Measurements from ENCODE around the gene MSL2. TPM values are rescaled to one million over a fixed set of nuclear protein-coding genes. Genes with fewer than 3 reads are reported as not detected.
"Not testable (repeated sequence)": the region's sequence is repeated elsewhere in the genome, so short reads cannot be mapped to it uniquely, and the experiment has no call there.

The MSL2 gene
- polyA plus RNA-seq, 3 donors from 2014 or later: 25.9 to 39.0 (median 33.0) TPM

DNA sequence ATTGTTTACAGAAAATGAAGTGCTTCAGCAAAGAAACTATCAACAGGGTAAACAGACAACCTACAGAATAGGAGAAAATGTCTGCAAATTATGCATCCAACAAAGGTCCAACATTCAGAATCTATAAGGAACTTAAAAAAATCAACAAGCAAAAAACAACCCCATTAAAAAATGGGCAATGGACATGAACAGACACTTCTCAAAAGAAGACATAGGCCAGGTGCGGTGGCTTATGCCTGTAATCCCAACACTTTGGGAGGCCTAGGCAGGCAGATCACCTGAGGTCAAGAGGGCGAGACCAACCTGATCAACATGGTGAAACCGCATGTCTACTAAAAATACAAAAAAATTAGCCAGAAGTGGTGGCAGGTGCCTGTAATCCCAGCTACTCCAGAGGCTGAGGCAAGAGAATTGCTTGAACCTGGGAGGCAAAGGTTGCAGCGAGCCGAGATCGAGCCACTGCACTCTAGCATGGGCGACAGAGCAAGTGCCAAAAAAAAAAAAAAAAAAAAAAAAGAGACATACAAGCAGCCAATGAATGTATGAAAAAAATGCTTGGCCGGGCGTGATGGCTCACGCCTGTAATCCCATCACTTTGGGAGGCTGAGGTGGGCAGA is 2.4 kb upstream of the MSL2 start:
- Mint-ChIP-seq H3K36me3 (peaks cover 0 to 10% (median 0%) of the 10 kb centered on the region in 3 donors), H3K4me1 (peaks cover 27 to 30% of the 10 kb centered on the region in 2 donors), H3K27ac (peak overlapping the region in 2 of 6 donors; percentile 97 to 100), H3K27me3 (ENCODE audit: low read depth in 3 of 3) (peaks cover 32 to 38% (median 35%) of the 10 kb centered on the region in 3 donors)
- not testable (repeated sequence) for DNase-seq, H3K9me3 Mint-ChIP-seq, H3K4me3 Mint-ChIP-seq

DNA sequence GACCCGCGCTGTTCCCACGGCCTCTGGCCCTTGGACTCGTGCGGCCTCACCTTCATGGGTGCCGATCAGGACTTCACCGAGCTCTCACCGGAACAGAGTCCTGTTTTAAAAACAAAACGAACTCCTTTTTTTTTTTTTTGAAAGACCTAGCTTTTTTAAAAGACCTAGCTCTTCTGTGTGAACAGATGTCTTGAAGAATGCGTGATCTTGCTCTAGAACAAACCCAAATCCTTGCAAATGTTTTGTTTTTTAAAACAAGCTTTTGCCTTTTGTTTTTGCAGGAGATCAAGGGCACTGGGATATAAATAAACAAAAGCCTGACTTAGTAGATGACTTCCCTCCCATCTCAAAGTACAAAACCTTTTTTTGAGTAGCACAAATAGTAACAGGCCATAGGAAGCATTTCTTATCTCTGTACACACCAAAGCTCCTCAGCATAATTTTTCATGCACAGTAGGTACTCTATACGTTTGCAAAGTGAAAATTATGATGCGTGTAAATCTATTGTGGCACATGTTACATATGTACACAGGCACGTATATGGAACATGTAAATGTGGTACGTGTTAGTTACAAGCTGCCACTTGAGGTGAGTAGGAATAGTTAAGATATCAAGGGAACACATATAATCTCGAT is 1.1 kb upstream of the MSL2 start:
- Mint-ChIP-seq H3K36me3 (peaks cover 0 to 10% (median 0%) of the 10 kb centered on the region in 3 donors), H3K27ac (peak overlapping the region; percentile 95 to 100 (median 98)), H3K9me3 (peaks cover 0 to 2% (median 0%) of the 10 kb centered on the region in 6 donors), H3K4me1 (peaks cover 40 to 43% of the 10 kb centered on the region in 2 donors), H3K27me3 (ENCODE audit: low read depth in 3 of 3) (peaks cover 32 to 41% (median 40%) of the 10 kb centered on the region in 3 donors), H3K4me3 (peak overlapping the region; percentile 95 to 99 (median 97))
- DNase-seq: peak in 1 of 3 donors; percentile 22

DNA sequence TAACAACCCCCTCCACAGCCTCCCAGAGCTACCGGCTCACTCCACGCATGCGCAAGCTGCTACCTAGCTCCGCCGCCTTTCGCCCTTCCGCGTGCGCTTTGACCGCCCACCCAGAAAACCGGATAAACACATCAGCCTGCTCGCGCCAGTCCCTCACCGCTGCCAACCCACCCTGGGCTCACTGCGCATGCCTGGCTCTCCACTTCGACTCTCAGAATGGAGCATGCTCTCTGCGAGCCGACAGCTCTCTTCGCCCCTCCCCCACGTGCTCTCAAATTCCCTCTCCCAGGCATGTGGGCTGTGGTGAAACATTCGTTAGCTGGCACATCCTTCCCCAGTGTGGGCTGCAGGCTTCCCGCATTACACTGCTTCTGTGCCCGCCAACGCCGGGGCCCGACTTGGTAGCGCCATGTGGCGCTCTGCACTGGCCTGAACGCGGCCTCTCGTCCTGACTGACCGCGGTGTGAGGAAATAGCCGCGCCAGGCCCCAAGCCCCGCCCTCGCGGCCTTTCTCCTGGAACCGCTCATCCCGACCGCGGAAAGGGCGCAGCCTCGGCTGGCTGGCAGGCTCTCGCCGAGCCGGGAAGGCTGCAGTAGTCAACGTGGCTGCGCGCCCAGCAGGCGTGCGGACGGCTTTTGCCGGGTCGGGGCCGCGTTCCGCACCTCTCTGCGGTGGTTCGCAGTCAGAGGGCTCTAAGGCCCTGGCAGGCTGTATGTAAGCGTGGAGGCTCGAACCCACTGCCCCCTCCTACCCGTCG is 445 bp upstream of the MSL2 start:
- H3K27ac Mint-ChIP-seq: peak overlapping the region; percentile 95 to 100 (median 98)
- peak overlapping the region; percentile 95 to 99 (median 97) for H3K4me3 Mint-ChIP-seq
- peaks cover 0 to 2% (median 0%) of the 10 kb centered on the region in 6 donors for H3K9me3 Mint-ChIP-seq
- peak; percentile 98 for DNase-seq
- peaks cover 47 to 50% of the 10 kb centered on the region in 2 donors for H3K4me1 Mint-ChIP-seq
- H3K27me3 Mint-ChIP-seq (ENCODE audit: low read depth in 3 of 3): peaks cover 32 to 41% (median 40%) of the 10 kb centered on the region in 3 donors
- H3K36me3 Mint-ChIP-seq: peaks cover 0 to 10% (median 0%) of the 10 kb centered on the region in 3 donors

DNA sequence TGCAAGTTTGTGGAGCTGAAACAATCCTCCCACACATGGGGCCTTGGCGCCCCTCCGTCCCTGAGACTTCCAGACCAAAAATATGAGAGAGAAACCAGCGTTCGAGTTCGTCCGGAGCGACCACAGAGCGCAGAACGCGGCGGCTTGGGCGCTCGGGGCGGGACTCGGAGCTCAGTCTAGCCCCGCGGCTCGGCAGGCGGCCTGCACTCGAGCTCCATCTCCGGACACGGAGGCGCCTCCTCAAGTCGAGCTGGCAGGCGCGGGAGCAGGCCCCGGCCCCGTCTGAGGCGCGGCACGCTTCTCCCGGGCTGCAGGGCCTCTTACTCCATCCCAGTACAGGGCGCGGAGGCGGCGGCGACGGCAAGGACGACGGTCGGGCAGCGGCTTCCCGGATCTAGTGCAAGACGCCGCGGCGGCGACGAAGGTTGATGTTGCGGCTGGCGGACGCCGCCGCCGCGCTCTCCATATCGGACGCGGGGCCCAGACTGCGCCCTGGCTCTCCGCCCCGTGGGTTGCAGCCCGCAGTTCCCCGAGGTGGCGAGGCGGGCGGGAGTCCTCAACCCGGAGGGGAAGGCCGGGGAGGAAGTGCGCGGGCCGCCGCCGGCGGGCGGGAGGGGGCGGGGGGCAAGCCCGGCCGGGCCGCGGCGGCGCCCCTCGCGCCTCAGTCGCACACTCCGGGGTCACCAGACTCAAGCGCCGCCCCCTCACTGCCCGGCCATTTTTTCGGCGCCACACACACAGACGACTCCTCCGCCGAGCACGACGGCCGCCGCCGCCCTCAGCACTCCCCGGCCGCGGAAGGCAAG is 674 bp downstream of the MSL2 start:
- Mint-ChIP-seq H3K27me3 (ENCODE audit: low read depth in 3 of 3) (peaks cover 32 to 41% (median 40%) of the 10 kb centered on the region in 3 donors), H3K36me3 (peaks cover 0 to 10% (median 3%) of the 10 kb centered on the region in 3 donors), H3K4me1 (peaks cover 58 to 61% of the 10 kb centered on the region in 2 donors), H3K9me3 (peaks cover 0 to 2% (median 0%) of the 10 kb centered on the region in 6 donors), H3K4me3 (peak overlapping the region; percentile 95 to 99 (median 97)), H3K27ac (peak overlapping the region; percentile 97 to 100 (median 100))
- DNase-seq: peak; percentile 91

DNA sequence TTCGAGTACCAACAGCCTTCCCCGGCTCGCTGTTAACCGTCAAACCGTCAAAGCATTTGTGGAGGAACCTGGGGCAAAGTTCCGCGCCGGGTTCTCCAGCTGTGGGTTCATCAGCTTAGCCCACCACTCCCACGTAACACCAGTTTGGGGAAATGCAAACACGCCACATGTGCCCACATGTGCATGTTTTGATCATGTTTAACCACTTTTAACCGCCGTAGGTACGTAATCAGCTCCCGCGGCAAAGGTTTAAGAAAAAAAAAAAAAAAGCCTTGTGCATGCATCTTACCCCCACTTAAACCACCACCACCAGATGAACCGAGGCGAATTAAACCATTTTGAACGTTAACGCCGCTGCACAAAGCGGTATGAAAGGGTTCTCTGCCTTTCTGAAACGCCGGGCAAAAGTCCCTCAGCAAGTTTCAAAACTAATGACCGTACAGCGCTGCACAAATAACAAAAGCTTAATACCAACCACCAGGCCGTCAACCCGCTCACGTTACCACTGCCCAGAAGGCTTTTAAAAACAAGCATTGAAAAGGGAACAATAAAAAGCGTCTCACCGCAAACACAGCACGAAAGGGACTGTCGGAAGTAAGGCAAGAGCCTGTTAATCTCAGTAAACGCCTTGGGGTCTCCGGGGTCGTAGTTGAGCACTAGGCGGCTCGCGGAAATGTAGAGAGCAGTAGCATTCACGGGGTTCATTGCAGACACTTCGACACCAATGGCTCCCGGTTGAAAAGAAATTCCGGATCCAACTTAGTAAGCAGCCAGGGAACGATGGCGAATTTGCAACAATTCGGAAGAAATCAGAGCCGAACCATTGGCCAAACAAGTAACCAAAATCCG is 1.5 kb downstream of the MSL2 start:
- H3K9me3 Mint-ChIP-seq: peaks cover 0 to 2% (median 0%) of the 10 kb centered on the region in 6 donors
- H3K36me3 Mint-ChIP-seq: peaks cover 0 to 10% (median 3%) of the 10 kb centered on the region in 3 donors
- peak overlapping the region; percentile 95 to 99 (median 97) for H3K4me3 Mint-ChIP-seq
- peak overlapping the region; percentile 97 to 100 (median 100) for H3K27ac Mint-ChIP-seq
- H3K27me3 Mint-ChIP-seq (ENCODE audit: low read depth in 3 of 3): peaks cover 32 to 41% (median 40%) of the 10 kb centered on the region in 3 donors
- peak; percentile 85 to 88 (median 87) for DNase-seq
- H3K4me1 Mint-ChIP-seq: peaks cover 67 to 69% of the 10 kb centered on the region in 2 donors

DNA sequence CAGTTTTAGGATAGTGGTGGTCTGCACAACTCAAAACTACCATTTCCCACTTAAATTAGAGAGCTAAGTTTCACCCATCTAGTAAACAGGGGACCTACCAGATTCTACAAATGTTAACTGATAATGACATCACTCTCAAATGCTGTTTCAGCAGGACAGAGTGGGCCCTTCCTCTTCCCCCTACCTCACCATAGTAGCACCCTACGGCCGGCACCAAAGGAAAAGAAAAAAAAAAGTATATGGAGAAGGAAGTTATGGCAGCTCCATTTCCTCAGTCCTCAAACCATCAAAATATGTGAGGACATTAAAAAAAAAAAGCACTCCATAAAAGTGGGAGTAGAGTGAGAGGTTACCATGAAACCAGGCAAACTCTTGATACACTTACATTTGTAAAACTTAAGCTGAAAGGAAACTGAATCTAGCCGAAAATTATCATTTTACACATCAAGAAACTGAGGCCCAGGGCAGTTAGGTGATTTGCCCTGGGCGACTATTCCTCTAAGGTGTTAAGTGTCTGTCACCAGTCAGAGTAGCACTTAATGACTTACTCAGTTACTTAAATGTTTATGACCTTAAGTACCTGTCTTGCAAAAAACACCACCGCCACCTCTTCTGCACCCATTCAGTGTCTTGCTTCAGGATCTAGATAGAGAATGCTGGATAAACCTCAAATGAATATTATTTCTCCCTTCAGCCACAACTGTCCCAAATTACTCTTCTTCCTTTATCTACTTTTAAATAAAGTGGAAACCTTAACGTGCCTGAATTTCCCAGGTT is 2.7 kb downstream of the MSL2 start:
- Mint-ChIP-seq H3K36me3 (peaks cover 0 to 10% (median 3%) of the 10 kb centered on the region in 3 donors), H3K27ac (peak overlapping the region; percentile 97 to 100 (median 100)), H3K9me3 (peaks cover 0 to 2% (median 0%) of the 10 kb centered on the region in 6 donors), H3K27me3 (ENCODE audit: low read depth in 3 of 3) (peaks cover 32 to 41% (median 40%) of the 10 kb centered on the region in 3 donors), H3K4me3 (peak overlapping the region; percentile 95 to 99 (median 97)), H3K4me1 (peaks cover 78 to 81% of the 10 kb centered on the region in 2 donors)
- no peak for DNase-seq

DNA sequence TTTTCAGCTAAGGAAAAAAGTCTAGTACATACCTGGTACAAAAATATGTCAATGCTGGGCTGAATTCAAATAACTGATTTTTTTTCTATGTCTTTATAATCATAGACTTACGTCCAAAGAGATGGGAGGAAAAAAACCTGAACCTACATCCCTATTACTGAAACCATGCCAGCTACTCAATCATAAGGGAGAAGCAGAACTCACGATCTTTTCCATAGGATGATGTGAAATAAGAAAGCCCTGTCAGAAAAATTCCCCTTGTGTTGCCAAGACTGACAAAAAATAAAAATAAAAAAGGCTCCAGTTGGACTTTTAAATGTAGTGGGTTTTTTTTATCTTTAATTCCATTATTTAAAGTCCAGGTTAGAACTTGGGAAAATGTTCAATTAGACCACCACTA is 3.3 kb downstream of the MSL2 start:
- peaks cover 81 to 83% of the 10 kb centered on the region in 2 donors for H3K4me1 Mint-ChIP-seq
- peaks cover 32 to 41% (median 40%) of the 10 kb centered on the region in 3 donors for H3K27me3 Mint-ChIP-seq (ENCODE audit: low read depth in 3 of 3)
- peak overlapping the region; percentile 84 to 100 (median 100) for H3K27ac Mint-ChIP-seq
- peaks cover 0 to 10% (median 3%) of the 10 kb centered on the region in 3 donors for H3K36me3 Mint-ChIP-seq
- H3K4me3 Mint-ChIP-seq: peak overlapping the region; percentile 95 to 99 (median 97)
- DNase-seq: no peak
- H3K9me3 Mint-ChIP-seq: peaks cover 0 to 2% (median 0%) of the 10 kb centered on the region in 6 donors

DNA sequence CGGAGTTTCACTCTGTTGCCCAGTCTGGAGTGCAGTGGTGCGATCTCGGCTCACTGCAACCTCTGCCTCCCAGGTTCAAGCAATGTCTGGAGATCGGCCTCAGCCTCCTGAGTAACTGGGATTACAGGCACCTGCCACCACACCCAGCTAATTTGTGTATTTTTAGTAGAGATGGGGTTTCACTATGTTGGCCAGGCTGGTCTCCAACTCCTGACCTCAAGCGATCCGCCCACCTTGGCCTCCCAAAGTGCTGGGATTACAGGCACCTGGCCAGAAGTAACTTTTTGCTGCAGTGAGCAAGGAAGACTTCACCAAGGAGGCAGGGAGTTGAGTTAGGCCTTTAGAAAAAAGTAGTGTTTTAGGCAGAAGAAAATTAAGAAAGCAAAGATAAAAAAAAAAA is 3.9 kb downstream of the MSL2 start:
- H3K9me3 Mint-ChIP-seq, DNase-seq: not testable (repeated sequence)
- Mint-ChIP-seq H3K4me1 (peaks cover 82 to 83% of the 10 kb centered on the region in 2 donors), H3K27ac (peak overlapping the region; percentile 84 to 100 (median 100)), H3K36me3 (peaks cover 0 to 10% (median 3%) of the 10 kb centered on the region in 3 donors), H3K4me3 (peak overlapping the region; percentile 95 to 99 (median 97)), H3K27me3 (ENCODE audit: low read depth in 3 of 3) (peaks cover 29 to 40% (median 37%) of the 10 kb centered on the region in 3 donors)

DNA sequence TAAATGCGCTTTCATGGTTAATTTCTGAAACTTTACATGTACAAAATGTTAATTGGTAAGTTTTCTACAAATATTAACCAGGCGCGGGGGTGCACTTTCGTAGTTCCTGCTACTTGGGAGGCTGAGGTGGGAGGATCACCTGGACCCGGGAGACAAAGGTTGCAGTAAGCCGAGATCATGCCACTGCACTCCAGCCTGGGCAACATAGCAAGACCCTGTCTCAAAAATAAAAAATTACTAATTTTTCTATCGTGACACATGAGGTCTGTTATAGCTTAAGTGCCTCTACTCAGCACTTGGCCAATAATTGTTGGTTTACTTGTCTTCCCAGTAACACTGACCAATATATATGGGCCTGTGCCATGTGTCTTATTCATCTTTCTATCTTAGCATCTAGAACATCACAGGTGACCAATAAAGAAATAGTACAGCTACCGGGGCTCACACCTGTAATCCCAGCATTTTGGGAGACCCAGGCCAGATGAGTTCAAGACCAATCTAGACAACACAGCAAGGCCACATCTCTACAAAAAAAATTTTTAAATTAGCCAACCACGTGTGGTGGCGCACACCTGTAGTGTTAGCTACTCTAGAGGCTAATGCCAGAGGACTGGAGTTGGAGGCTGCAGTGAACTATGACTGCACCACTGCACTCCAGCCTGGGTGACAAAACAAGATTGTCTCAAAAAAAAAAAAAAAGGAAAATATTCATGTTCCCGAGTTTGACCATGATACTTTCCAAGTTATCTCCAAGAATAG is 6.1 kb downstream of the MSL2 start:
- Mint-ChIP-seq H3K9me3 (no peaks in the 10 kb centered on the region), H3K27me3 (ENCODE audit: low read depth in 3 of 3) (peaks cover 9 to 19% (median 17%) of the 10 kb centered on the region in 3 donors), H3K36me3 (peaks cover 0 to 9% (median 3%) of the 10 kb centered on the region in 3 donors), H3K27ac (peak overlapping the region in 5 of 6 donors; percentile 48 to 100 (median 85)), H3K4me1 (peaks cover 93 to 100% of the 10 kb centered on the region in 2 donors), H3K4me3 (peak overlapping the region; percentile 33 to 99 (median 97))
- no peak for DNase-seq

DNA sequence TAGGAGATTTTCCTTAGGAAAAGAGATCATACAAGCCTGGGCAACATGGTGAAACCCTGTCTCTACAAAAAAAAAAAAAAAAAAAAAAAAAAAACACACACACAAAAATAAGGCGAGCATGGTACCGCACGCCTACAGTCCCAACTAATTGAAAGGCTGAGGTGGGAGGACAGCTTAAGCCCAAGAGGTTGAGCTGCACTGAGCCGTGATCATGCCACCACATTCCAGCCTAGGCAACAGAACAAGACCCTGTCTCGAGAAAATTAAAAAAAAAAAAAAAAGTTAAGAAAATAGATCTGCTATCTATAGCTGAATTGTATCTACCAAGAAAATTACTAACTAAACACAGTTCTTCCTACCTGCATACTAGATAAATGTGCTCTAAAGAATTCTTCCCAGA is 7.1 kb downstream of the MSL2 start:
- Mint-ChIP-seq H3K4me3 (peak overlapping the region; percentile 63 to 99 (median 83)), H3K27me3 (ENCODE audit: low read depth in 3 of 3) (peaks cover 0 to 12% (median 9%) of the 10 kb centered on the region in 3 donors), H3K36me3 (peaks cover 0 to 3% (median 0%) of the 10 kb centered on the region in 3 donors), H3K27ac (peak overlapping the region in 4 of 6 donors; percentile 26 to 64 (median 42)), H3K9me3 (no peaks in the 10 kb centered on the region), H3K4me1 (peaks cover 97 to 100% of the 10 kb centered on the region in 2 donors)
- no peak for DNase-seq

DNA sequence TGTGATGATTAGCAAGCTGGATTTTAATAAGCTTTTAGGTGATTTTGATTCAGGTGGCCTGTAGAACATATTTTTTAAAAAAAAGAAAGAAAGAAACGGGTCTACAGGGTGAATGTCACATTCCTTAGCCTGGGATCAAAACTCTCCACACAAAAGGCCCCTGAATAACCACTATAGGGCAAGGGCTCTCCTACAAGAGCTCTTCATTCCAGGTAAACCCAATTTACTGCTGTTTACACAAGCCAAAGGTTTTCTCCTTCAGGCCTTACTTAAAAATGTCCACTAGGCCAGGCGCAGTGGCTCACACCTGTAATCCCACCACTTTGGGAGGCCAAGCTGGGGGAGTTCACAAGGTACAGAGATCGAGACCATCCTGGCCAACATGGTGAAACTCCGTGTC is 8.3 kb downstream of the MSL2 start:
- H3K27ac Mint-ChIP-seq: peak overlapping the region in 1 of 6 donors; percentile 31
- H3K36me3 Mint-ChIP-seq: peaks cover 0 to 3% (median 0%) of the 10 kb centered on the region in 3 donors
- peak overlapping the region in 4 of 5 donors; percentile 57 to 82 (median 66) for H3K4me3 Mint-ChIP-seq
- H3K27me3 Mint-ChIP-seq (ENCODE audit: low read depth in 3 of 3): peaks cover 0 to 4% (median 2%) of the 10 kb centered on the region in 3 donors
- DNase-seq: no peak
- peaks cover 97 to 100% of the 10 kb centered on the region in 2 donors for H3K4me1 Mint-ChIP-seq
- no peaks in the 10 kb centered on the region for H3K9me3 Mint-ChIP-seq

Data from immature natural killer cell (primary cell).